Omental fat pad (tissue), 4 donors: ENCODE results near the gene RFX4. TPM values are rescaled to one million over a fixed set of nuclear protein-coding genes. Genes with fewer than 3 reads are reported as not detected.

Experiments used
- ATAC-seq: fragments of 150-250 bp; one replicate; pipeline ENCODE4 v1.9.1; 2016; ENCODE audit warnings: mild to moderate bottlenecking, moderate library complexity; ENCODE audit not compliant: low FRiP score
- DNase-seq: peaks from one replicate; pipeline ENCODE4 v3.0.0-alpha.2; 2019; ENCODE audit warnings: low spot score
- CTCF ChIP-seq, 3 donors: fragments of 450-650 bp; IDR thresholded peaks; one replicate each; pipeline ENCODE4 v1.5.1; 2016 to 2017; ENCODE audit warnings: antibody characterized with exemption in 3 of 3, mild to moderate bottlenecking in 3 of 3, moderate library complexity in 2 of 3
- total RNA-seq, 4 donors: library from RNA; depleted of rRNA; stranded (reverse); fragments of >200 nt; gene quantifications; one replicate each; pipeline ENCODE4 v1.1.0, GENCODE V29; 2016

RFX4 gene
- total RNA-seq, 4 donors from 2014 or later, result not detected

- DNase-seq (no peak), ATAC-seq (no peak)
Measured at GRCh38 chr12:106790020-106790419, 207.2 kb downstream of the RFX4 start.

GRCh38 chr12:106791531-106791930 is 208.7 kb downstream of the RFX4 start:
- ATAC-seq, result no peak
- DNase-seq, result no peak
- TF ChIP-seq CTCF (IDR thresholded peaks at IDR 0.05), result no peak

More at GRCh38 chr12:106790020-106790419, 207.2 kb downstream of the RFX4 start:
- no peak for TF ChIP-seq CTCF (IDR thresholded peaks at IDR 0.05)

GRCh38 chr12:106794369-106794768 is 211.6 kb downstream of the RFX4 start:
- no peak for TF ChIP-seq CTCF (IDR thresholded peaks at IDR 0.05)
- ATAC-seq (no peak), DNase-seq (no peak)

GRCh38 chr12:106801167-106801708 is 218.4 kb downstream of the RFX4 start:
- ATAC-seq, result no peak
- no peak for TF ChIP-seq CTCF (IDR thresholded peaks at IDR 0.05)
- no peak for DNase-seq

- DNase-seq, result no peak
- ATAC-seq, result no peak
- no peak for TF ChIP-seq CTCF (IDR thresholded peaks at IDR 0.05)
Measured at GRCh38 chr12:106801830-106802533, 219.2 kb downstream of the RFX4 start.

- TF ChIP-seq CTCF (IDR thresholded peaks at IDR 0.05), result no peak
- no peak for DNase-seq
- ATAC-seq, result no peak
Measured at GRCh38 chr12:106804668-106805067, 221.9 kb downstream of the RFX4 start.

Other genes with a start within 250 kb of the RFX4 start
- gene POLR3B, start 225.3 kb upstream of the RFX4 start, total RNA-seq, result 10 to 100 TPM in 1 of 4 donors, 1 to 10 TPM in 3; 7.1 to 10.9 (median 8.4) TPM
- gene RIC8B, start 191.7 kb downstream of the RFX4 start, total RNA-seq, result 10 to 100 TPM; 12.5 to 17.8 (median 15.8) TPM